Peyer's patch (tissue), 4 donors: ENCODE data around the gene PGAM1. TPM values are rescaled to one million over a fixed set of nuclear protein-coding genes. Genes with fewer than 3 reads are reported as not detected.

Experiments used
- DNase-seq, 3 donors: peaks; one replicate each; pipeline ENCODE4 v3.0.0-alpha.2; 2017 to 2019
- H3K27ac ChIP-seq, 4 donors: fragments of 200-600 bp; sonication (generic); one replicate each; pipeline ENCODE4 v1.5.1; 2016 to 2019
- H3K27me3 ChIP-seq, 2 donors: fragments of 200-600 bp; sonication (generic); one replicate each; pipeline ENCODE4 v1.5.1; 2019
- H3K36me3 ChIP-seq, 3 donors: fragments of 200-600 bp; sonication (generic); one replicate each; pipeline ENCODE4 v1.5.1; 2016 to 2019
- H3K4me1 ChIP-seq, 4 donors: fragments of 200-600 bp; sonication (generic); one replicate each; pipeline ENCODE4 v1.5.1; 2016 to 2019
- H3K4me3 ChIP-seq, 4 donors: fragments of 200-600 bp; sonication (generic); 1 replicate in 3 of 4; 2 replicates in 1 of 4; pipeline ENCODE4 v1.5.1; 2016 to 2019; ENCODE audit warnings: mild to moderate bottlenecking in 1 of 4
- H3K9me3 ChIP-seq, 4 donors: fragments of 200-600 bp; sonication (generic); one replicate each; pipeline ENCODE4 v1.5.1; 2016 to 2019; ENCODE audit warnings: mild to moderate bottlenecking in 1 of 4
- CTCF ChIP-seq, 6 experiments: fragments of 450-650 bp in 4 of 6; fragments of 200-600 bp in 2 of 6; sonication (generic) in 1 of 6; IDR thresholded peaks; one replicate each; pipeline ENCODE4 v1.5.1; 2017 to 2019; ENCODE audit warnings: antibody characterized with exemption in 6 of 6, mild to moderate bottlenecking in 3 of 6, moderate library complexity in 1 of 6
- POLR2A ChIP-seq, 2 donors: fragments of 450-650 bp; IDR thresholded peaks; one replicate each; pipeline ENCODE4 v1.5.1; 2017; ENCODE audit warnings: antibody characterized with exemption in 2 of 2, mild to moderate bottlenecking in 2 of 2, moderate library complexity in 2 of 2
- total RNA-seq, 4 donors: library from RNA; depleted of rRNA; stranded (reverse); fragments of >200 nt; gene quantifications; one replicate each; pipeline ENCODE4 v1.1.0, GENCODE V29; 2016

The PGAM1 gene
- total RNA-seq, 4 donors from 2014 or later: 118 to 244 (median 166) TPM

DNA sequence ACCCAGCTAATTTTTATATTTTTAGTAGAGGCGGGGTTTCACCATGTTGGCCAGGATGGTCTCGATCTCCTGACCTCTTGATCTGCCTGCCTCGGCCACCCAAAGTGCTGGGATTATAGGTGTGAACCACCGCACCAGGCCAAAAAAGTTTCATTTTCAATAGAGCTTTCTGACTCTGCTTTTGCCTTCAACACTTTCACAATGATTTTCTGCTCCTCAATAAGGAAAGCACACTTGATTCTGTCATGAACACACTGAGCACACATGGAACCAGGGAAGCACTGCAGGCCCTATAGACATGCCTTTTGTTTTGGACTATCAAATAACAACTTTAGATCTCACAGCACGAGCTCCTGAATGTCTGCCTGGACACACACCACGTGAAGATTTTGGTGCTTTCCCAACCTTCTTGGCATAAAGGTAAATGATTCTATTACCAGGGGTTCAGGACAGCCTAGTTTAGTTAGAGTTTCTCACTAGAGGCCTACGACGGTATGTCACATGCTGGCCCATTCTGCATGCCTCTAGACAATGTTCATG lies 32.9 kb upstream of the PGAM1 start:
- no peaks in the 10 kb centered on the region for H3K4me1 ChIP-seq
- H3K4me3 ChIP-seq: no peak overlapping the region
- H3K27me3 ChIP-seq: no peaks in the 10 kb centered on the region
- peaks cover 0 to 69% (median 0%) of the 10 kb centered on the region in 3 donors for H3K36me3 ChIP-seq
- H3K27ac ChIP-seq: no peak overlapping the region
- TF ChIP-seq POLR2A (IDR thresholded peaks at IDR 0.05): no peak
- no peak for DNase-seq
- H3K9me3 ChIP-seq: no peaks in the 10 kb centered on the region

DNA sequence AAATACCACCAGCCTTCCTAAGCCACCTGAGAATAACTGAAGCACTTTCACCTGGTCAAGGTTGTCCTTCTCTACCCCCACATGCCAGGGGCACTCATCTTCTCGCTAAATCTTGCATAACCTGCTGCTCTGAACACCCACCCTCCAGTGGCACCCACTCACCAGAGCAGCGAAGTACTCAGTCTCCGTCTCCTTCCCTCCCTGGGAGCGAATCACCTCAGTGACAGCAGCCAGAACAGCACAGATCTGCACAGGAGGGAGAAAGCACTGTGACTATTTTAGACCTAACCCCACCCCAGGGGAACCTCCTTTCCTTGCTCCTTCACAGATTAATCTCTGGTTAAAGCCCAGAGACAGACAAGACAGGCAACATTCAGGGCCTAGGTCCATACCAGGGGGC lies 29.9 kb upstream of the PGAM1 start:
- Histone ChIP-seq H3K9me3 (no peaks in the 10 kb centered on the region), H3K27me3 (no peaks in the 10 kb centered on the region), H3K4me3 (no peak overlapping the region), H3K4me1 (peaks cover 0 to 11% (median 7%) of the 10 kb centered on the region in 4 donors), H3K27ac (no peak overlapping the region), H3K36me3 (peaks cover 0 to 40% (median 0%) of the 10 kb centered on the region in 3 donors)
- DNase-seq: no peak
- no peak for TF ChIP-seq POLR2A (IDR thresholded peaks at IDR 0.05)
- no peak for TF ChIP-seq CTCF (IDR thresholded peaks at IDR 0.05)

GRCh38 chr10:97399843-97400545 lies 26.0 kb upstream of the PGAM1 start:
- Histone ChIP-seq H3K27ac (peak overlapping the region; percentile 62 to 83 (median 72)), H3K4me1 (peaks cover 0 to 11% (median 7%) of the 10 kb centered on the region in 4 donors), H3K9me3 (no peaks in the 10 kb centered on the region), H3K36me3 (peaks cover 0 to 16% (median 0%) of the 10 kb centered on the region in 3 donors), H3K4me3 (peak overlapping the region; percentile 72 to 92 (median 78)), H3K27me3 (no peaks in the 10 kb centered on the region)
- DNase-seq: peak in 2 of 3 donors; percentile 64 to 79
- TF ChIP-seq CTCF (IDR thresholded peaks at IDR 0.05) (no peak), POLR2A (IDR thresholded peaks at IDR 0.05) (no peak)

DNA sequence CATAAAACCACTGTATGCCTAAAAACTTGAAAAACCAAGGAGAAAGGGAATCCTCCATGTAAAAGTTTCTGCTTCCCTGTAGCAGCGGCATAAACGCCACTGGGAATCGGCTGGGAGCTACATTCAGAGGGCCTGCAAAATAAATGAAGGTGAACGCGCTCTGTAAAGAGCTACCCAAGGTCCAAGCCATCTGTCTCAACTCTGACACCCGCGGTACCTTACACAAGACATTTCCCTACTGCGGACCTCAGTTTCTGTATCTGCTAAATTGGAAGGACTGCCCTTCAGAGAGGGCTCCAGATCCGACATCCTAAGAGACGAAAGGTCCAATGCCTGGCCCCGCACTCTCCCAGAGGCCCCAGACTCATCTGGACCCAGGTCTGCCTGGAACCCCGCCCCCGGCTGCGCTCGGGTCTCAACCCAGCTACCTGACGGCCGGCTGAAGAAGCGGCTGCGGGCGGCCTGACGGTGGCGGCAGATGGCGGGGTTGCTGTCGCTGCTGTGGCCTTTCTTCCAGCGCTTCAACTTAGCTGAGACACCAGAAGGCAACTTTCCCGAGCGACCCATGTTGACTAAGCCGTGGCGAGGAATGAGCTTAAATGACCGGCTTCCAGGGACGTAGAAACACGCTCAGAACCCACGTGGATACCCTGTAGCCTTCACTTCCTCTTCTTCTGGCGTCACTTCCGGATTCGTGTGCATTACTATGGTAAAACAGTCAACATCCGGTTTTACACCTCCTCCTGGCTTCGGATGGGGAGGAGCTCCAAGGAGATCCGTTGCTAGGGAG lies 25.1 kb upstream of the PGAM1 start, which contains the start of gene RRP12:
Gene RRP12 (minus strand): TSS at position 676 of the 790 bp plus-strand sequence. CDS start 109 bp downstream, at position 567.
- TF ChIP-seq CTCF (IDR thresholded peaks at IDR 0.05) (no peak), POLR2A (IDR thresholded peaks at IDR 0.05) (peak in 1 of 2 donors; percentile 37)
- Histone ChIP-seq H3K9me3 (no peaks in the 10 kb centered on the region), H3K27ac (peak within 1 kb of the TSS; percentile 62 to 83 (median 72)), H3K36me3 (peaks cover 0 to 10% (median 0%) of the 10 kb centered on the region in 3 donors), H3K27me3 (no peaks in the 10 kb centered on the region), H3K4me1 (peaks cover 0 to 11% (median 7%) of the 10 kb centered on the region in 4 donors), H3K4me3 (peak within 1 kb of the TSS; percentile 72 to 92 (median 78))
- DNase-seq: peak; percentile 76 to 96 (median 89)

DNA sequence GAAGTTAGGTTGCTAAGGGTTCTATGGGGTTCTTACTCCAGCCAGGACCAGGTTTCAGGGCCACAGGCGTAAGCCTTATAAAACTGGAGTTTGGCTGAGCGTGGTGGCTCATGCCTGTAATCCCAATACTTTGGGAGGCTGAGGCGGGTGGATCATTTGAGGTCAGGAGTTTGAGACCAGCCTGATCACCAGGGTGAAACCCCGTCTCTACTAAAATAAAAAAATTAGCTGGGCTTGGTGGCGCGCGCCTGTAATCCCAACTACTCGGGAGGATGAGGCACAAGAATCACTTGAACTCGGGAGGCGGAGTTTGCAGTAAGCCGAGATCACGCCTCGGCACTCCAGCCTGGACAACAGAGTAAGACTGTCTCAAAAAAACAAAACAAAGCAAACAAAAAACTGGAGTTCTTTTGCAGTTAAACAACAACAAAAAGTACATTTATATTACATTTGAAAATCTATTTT lies 24.5 kb upstream of the PGAM1 start:
- TF ChIP-seq POLR2A (IDR thresholded peaks at IDR 0.05): no peak
- no peak for TF ChIP-seq CTCF (IDR thresholded peaks at IDR 0.05)
- H3K4me3 ChIP-seq: peak overlapping the region; percentile 72 to 92 (median 78)
- H3K27ac ChIP-seq: peak overlapping the region; percentile 62 to 83 (median 72)
- H3K27me3 ChIP-seq: no peaks in the 10 kb centered on the region
- peaks cover 0 to 11% (median 7%) of the 10 kb centered on the region in 4 donors for H3K4me1 ChIP-seq
- peaks cover 0 to 6% (median 0%) of the 10 kb centered on the region in 3 donors for H3K36me3 ChIP-seq
- no peaks in the 10 kb centered on the region for H3K9me3 ChIP-seq
- no peak for DNase-seq
